Subcutaneous abdominal adipose tissue (tissue), 5 donors: Measurements from ENCODE around the gene SCYGR2.
"Not testable (repeated sequence)": the region's sequence is repeated elsewhere in the genome, so short reads cannot be mapped to it uniquely, and the experiment has no call there.

Experiments used
- H3K27ac ChIP-seq: one replicate; pipeline ENCODE4 v1.7.0; 2013; ENCODE audit warnings: low read depth, mild to moderate bottlenecking, inconsistent platforms, low read length, moderate library complexity
- H3K27me3 ChIP-seq, 5 donors: one replicate each; pipeline ENCODE4 v1.7.0; 2013; ENCODE audit warnings: low read length in 5 of 5, inconsistent platforms in 1 of 5; ENCODE audit not compliant: control insufficient read depth in 5 of 5, insufficient read depth in 4 of 5
- H3K36me3 ChIP-seq, 5 donors: one replicate each; pipeline ENCODE4 v1.7.0; 2013; ENCODE audit warnings: low read length in 5 of 5; ENCODE audit not compliant: control insufficient read depth in 5 of 5, insufficient read depth in 5 of 5
- H3K4me1 ChIP-seq, 5 donors: one replicate each; pipeline ENCODE4 v1.7.0; 2013; ENCODE audit warnings: low read length in 5 of 5, mild to moderate bottlenecking in 3 of 5, moderate library complexity in 1 of 5; ENCODE audit not compliant: control insufficient read depth in 5 of 5, insufficient read depth in 5 of 5
- H3K4me3 ChIP-seq, 5 donors: one replicate each; pipeline ENCODE4 v1.7.0; 2013; ENCODE audit warnings: low read length in 5 of 5, low read depth in 1 of 5
- H3K9ac ChIP-seq, 5 donors: one replicate each; pipeline ENCODE4 v1.7.0; 2013; ENCODE audit warnings: low read length in 5 of 5, mild to moderate bottlenecking in 4 of 5, moderate library complexity in 3 of 5
- H3K9me3 ChIP-seq, 5 donors: one replicate each; pipeline ENCODE4 v1.7.0; 2013; ENCODE audit warnings: low read length in 5 of 5; ENCODE audit not compliant: control insufficient read depth in 5 of 5
- donor health status: healthy.
- donor health status: healthy.
- donor health status: healthy.
- donor health status: healthy.
- donor health status: healthy.

The SCYGR2 gene

GRCh38 chr2:227598835-227599503 is at the start of gene SCYGR2:
TSS of gene SCYGR2 (plus strand) at chr2:227598893. CDS start at chr2:227598893, 0 bp downstream.
- not testable (repeated sequence) for H3K36me3 ChIP-seq, H3K27me3 ChIP-seq, H3K4me1 ChIP-seq, H3K27ac ChIP-seq, H3K4me3 ChIP-seq, H3K9ac ChIP-seq, H3K9me3 ChIP-seq

GRCh38 chr2:227551836-227552235 is 46.9 kb upstream of the SCYGR2 start:
- Histone ChIP-seq H3K4me1 (peaks cover 0 to 5% (median 0%) of the 10 kb centered on the region in 5 donors), H3K27me3 (no peaks in the 10 kb centered on the region), H3K27ac (no peak overlapping the region), H3K9ac (no peak overlapping the region), H3K36me3 (peaks cover 32 to 65% (median 46%) of the 10 kb centered on the region in 5 donors), H3K4me3 (no peak overlapping the region), H3K9me3 (no peaks in the 10 kb centered on the region)

GRCh38 chr2:227562581-227562980 is 36.1 kb upstream of the SCYGR2 start:
- Histone ChIP-seq H3K4me1 (peaks cover 0 to 5% (median 0%) of the 10 kb centered on the region in 5 donors), H3K9me3 (no peaks in the 10 kb centered on the region), H3K27ac (no peak overlapping the region), H3K9ac (no peak overlapping the region), H3K27me3 (no peaks in the 10 kb centered on the region), H3K36me3 (peaks cover 3 to 20% (median 9%) of the 10 kb centered on the region in 5 donors), H3K4me3 (no peak overlapping the region)

- Histone ChIP-seq H3K4me3 (no peak overlapping the region), H3K36me3 (peaks cover 0 to 12% (median 5%) of the 10 kb centered on the region in 5 donors), H3K9me3 (no peaks in the 10 kb centered on the region), H3K27me3 (no peaks in the 10 kb centered on the region), H3K27ac (no peak overlapping the region), H3K9ac (no peak overlapping the region), H3K4me1 (peaks cover 0 to 5% (median 0%) of the 10 kb centered on the region in 5 donors)
These were observed 33.6 kb upstream of the SCYGR2 start for GRCh38 chr2:227565080-227565479.

GRCh38 chr2:227566012-227566411 is 32.7 kb upstream of the SCYGR2 start:
- Histone ChIP-seq H3K9ac (no peak overlapping the region), H3K9me3 (no peaks in the 10 kb centered on the region), H3K4me3 (no peak overlapping the region), H3K36me3 (peaks cover 0 to 12% (median 5%) of the 10 kb centered on the region in 5 donors), H3K27me3 (no peaks in the 10 kb centered on the region), H3K4me1 (peaks cover 0 to 3% (median 0%) of the 10 kb centered on the region in 5 donors), H3K27ac (no peak overlapping the region)

- Histone ChIP-seq H3K4me3 (no peak overlapping the region), H3K27me3 (no peaks in the 10 kb centered on the region), H3K4me1 (peaks cover 0 to 2% (median 0%) of the 10 kb centered on the region in 5 donors), H3K27ac (no peak overlapping the region), H3K9ac (no peak overlapping the region), H3K9me3 (no peaks in the 10 kb centered on the region), H3K36me3 (peaks cover 0 to 12% (median 5%) of the 10 kb centered on the region in 5 donors)
These were observed 29.9 kb upstream of the SCYGR2 start for GRCh38 chr2:227568852-227569169.

- no peaks in the 10 kb centered on the region for H3K9me3 ChIP-seq
- H3K4me1 ChIP-seq: peaks cover 0 to 2% (median 0%) of the 10 kb centered on the region in 5 donors
- no peaks in the 10 kb centered on the region for H3K27me3 ChIP-seq
- H3K4me3 ChIP-seq: no peak overlapping the region
- H3K9ac ChIP-seq: no peak overlapping the region
- H3K36me3 ChIP-seq: peaks cover 0 to 5% (median 3%) of the 10 kb centered on the region in 5 donors
- H3K27ac ChIP-seq: no peak overlapping the region
These were observed 28.1 kb upstream of the SCYGR2 start for GRCh38 chr2:227570615-227571014.

- no peaks in the 10 kb centered on the region for H3K27me3 ChIP-seq
These were observed 22.6 kb upstream of the SCYGR2 start for GRCh38 chr2:227576110-227576509.

GRCh38 chr2:227576812-227577211 is 21.9 kb upstream of the SCYGR2 start:
- Histone ChIP-seq H3K4me1 (no peaks in the 10 kb centered on the region), H3K9me3 (no peaks in the 10 kb centered on the region), H3K36me3 (no peaks in the 10 kb centered on the region), H3K27me3 (no peaks in the 10 kb centered on the region), H3K4me3 (no peak overlapping the region), H3K27ac (no peak overlapping the region), H3K9ac (no peak overlapping the region)

More at GRCh38 chr2:227576110-227576509, 22.6 kb upstream of the SCYGR2 start:
- H3K4me1 ChIP-seq: no peaks in the 10 kb centered on the region
- H3K9ac ChIP-seq: no peak overlapping the region
- no peaks in the 10 kb centered on the region for H3K36me3 ChIP-seq
- H3K27ac ChIP-seq: no peak overlapping the region
- no peak overlapping the region for H3K4me3 ChIP-seq
- H3K9me3 ChIP-seq: no peaks in the 10 kb centered on the region

GRCh38 chr2:227577555-227577954 is 21.1 kb upstream of the SCYGR2 start:
- Histone ChIP-seq H3K4me3 (no peak overlapping the region), H3K9me3 (peaks cover 0 to 6% (median 3%) of the 10 kb centered on the region in 5 donors), H3K27me3 (no peaks in the 10 kb centered on the region), H3K36me3 (no peaks in the 10 kb centered on the region), H3K27ac (no peak overlapping the region), H3K9ac (no peak overlapping the region), H3K4me1 (no peaks in the 10 kb centered on the region)
